Measurements from ENCODE around the gene CACFD1.

DNA sequence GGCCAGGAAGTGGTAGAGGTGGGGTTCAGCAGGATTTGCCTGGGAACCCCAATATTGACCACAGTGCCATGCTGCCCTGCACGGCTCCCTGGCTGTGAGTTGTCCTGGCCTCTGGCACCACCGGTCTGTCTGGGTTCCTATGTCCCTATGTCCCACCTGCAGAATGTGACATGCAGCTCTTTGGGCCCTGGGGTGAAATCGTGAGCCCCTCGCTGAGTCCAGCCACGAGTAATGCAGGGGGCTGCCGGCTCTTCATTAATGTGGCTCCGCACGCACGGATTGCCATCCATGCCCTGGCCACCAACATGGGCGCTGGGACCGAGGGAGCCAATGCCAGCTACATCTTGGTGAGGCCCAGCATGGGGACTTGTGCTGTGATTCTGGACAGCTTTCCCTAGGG is 2.0 kb upstream of the CACFD1 start:
- no peak for TF ChIP-seq POLR2A (IDR thresholded peaks at IDR 0.05)
- TF ChIP-seq, protein P1, sequence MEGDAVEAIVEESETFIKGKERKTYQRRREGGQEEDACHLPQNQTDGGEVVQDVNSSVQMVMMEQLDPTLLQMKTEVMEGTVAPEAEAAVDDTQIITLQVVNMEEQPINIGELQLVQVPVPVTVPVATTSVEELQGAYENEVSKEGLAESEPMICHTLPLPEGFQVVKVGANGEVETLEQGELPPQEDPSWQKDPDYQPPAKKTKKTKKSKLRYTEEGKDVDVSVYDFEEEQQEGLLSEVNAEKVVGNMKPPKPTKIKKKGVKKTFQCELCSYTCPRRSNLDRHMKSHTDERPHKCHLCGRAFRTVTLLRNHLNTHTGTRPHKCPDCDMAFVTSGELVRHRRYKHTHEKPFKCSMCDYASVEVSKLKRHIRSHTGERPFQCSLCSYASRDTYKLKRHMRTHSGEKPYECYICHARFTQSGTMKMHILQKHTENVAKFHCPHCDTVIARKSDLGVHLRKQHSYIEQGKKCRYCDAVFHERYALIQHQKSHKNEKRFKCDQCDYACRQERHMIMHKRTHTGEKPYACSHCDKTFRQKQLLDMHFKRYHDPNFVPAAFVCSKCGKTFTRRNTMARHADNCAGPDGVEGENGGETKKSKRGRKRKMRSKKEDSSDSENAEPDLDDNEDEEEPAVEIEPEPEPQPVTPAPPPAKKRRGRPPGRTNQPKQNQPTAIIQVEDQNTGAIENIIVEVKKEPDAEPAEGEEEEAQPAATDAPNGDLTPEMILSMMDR (IDR thresholded peaks at IDR 0.05) = no peak

Measured in adrenal gland (tissue), 5 donors.